Measurements from ENCODE around the gene MUSTN1.

MUSTN1 gene

DNA sequence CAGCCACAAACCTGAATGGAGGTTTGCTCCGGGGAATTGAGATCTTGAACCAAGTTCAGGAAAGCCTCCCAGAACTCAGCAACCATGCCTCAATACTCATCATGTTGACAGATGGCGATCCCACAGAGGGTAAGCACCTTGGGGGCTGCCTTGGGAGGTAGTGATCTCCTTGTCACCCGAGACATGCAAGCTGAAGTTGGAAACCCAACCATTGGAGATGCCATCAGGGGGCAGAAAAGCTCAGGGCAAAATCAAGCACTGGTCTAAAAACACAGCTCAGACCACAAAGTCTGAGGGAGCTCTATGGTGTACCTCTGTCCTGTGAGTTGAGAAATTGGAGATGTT lies 51.6 kb downstream of the MUSTN1 start:
- Histone ChIP-seq H3K27ac (ENCODE audit: low read length) (no peak overlapping the region), H3K4me3 (ENCODE audit: low read depth in 1 of 2, low read length in 2 of 2) (no peak overlapping the region), H3K36me3 (ENCODE audit: insufficient read depth, low read length) (no peaks in the 10 kb centered on the region), H3K4me1 (ENCODE audit: insufficient read depth, low read length) (no peaks in the 10 kb centered on the region), H3K79me2 (ENCODE audit: insufficient read depth, low read length) (no peaks in the 10 kb centered on the region), H3K27me3 (ENCODE audit: insufficient read depth, low read length, poor library complexity) (peaks cover 6% of the 10 kb centered on the region), H3K4me2 (ENCODE audit: insufficient read depth, low read length) (no peak overlapping the region), H3K9ac (ENCODE audit: low read depth, low read length) (no peak overlapping the region), H3K9me3 (ENCODE audit: insufficient read depth, low read length, severe bottlenecking) (no peaks in the 10 kb centered on the region), H2AFZ (ENCODE audit: low read depth, low read length) (no peak overlapping the region), H4K20me1 (ENCODE audit: insufficient read depth, low read length) (no peaks in the 10 kb centered on the region)
- ATAC-seq (ENCODE audit: insufficient read depth, low read depth) (no peak), DNase-seq (no peak)
- TF ChIP-seq, protein P1, sequence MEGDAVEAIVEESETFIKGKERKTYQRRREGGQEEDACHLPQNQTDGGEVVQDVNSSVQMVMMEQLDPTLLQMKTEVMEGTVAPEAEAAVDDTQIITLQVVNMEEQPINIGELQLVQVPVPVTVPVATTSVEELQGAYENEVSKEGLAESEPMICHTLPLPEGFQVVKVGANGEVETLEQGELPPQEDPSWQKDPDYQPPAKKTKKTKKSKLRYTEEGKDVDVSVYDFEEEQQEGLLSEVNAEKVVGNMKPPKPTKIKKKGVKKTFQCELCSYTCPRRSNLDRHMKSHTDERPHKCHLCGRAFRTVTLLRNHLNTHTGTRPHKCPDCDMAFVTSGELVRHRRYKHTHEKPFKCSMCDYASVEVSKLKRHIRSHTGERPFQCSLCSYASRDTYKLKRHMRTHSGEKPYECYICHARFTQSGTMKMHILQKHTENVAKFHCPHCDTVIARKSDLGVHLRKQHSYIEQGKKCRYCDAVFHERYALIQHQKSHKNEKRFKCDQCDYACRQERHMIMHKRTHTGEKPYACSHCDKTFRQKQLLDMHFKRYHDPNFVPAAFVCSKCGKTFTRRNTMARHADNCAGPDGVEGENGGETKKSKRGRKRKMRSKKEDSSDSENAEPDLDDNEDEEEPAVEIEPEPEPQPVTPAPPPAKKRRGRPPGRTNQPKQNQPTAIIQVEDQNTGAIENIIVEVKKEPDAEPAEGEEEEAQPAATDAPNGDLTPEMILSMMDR (IDR thresholded peaks at IDR 0.05; ENCODE audit: borderline replicate concordance, extremely low read depth, low read length, poor library complexity, severe bottlenecking), result no peak
- TF ChIP-seq EZH2 (IDR thresholded peaks at IDR 0.05; ENCODE audit: borderline replicate concordance, low read depth, low read length, severe bottlenecking), result no peak

Data from DND-41 (cell line).